ENCODE results near the gene PHKG1. TPM values are rescaled to one million over a fixed set of nuclear protein-coding genes. Genes with fewer than 3 reads are reported as not detected.
"Not testable (repeated sequence)": the region's sequence is repeated elsewhere in the genome, so short reads cannot be mapped to it uniquely, and the experiment has no call there.

Gene PHKG1
- total RNA-seq, 3 donors from 2014 or later: 2.6 to 4.3 (median 2.8) TPM

- intact Hi-C loops (cut with DNase I; ENCODE audit: low total_unique reads): no loop called here
- DNase-seq (ENCODE audit: low spot score in 2 of 2): peak; percentile 86 to 87
- Histone ChIP-seq H3K36me3 (no peaks in the 10 kb centered on the region), H3K4me3 (peak overlapping the region in 2 of 3 donors; percentile 1 to 17), H3K27ac (peak overlapping the region; percentile 92), H3K27me3 (no peaks in the 10 kb centered on the region), H3K9me3 (no peaks in the 10 kb centered on the region), H3K4me1 (peaks cover 7 to 22% of the 10 kb centered on the region in 2 donors)
- TF ChIP-seq CTCF (IDR thresholded peaks at IDR 0.05) (peak; percentile 73 to 84 (median 82)), POLR2A (IDR thresholded peaks at IDR 0.05) (no peak), POLR2AphosphoS5 (IDR thresholded peaks at IDR 0.05) (peak in 2 of 3 donors; percentile 26 to 55)
Observed at GRCh38 chr7:56079450-56080185, 13.1 kb downstream of the PHKG1 start.

- intact Hi-C loops (cut with DNase I; ENCODE audit: low total_unique reads): no loop called here
- no peaks in the 10 kb centered on the region for H3K27me3 ChIP-seq
- peaks cover 7 to 22% of the 10 kb centered on the region in 2 donors for H3K4me1 ChIP-seq
- no peak overlapping the region for H3K4me3 ChIP-seq
- no peaks in the 10 kb centered on the region for H3K36me3 ChIP-seq
- TF ChIP-seq POLR2AphosphoS5 (IDR thresholded peaks at IDR 0.05) (no peak), CTCF (IDR thresholded peaks at IDR 0.05) (no peak), POLR2A (IDR thresholded peaks at IDR 0.05) (no peak)
- H3K9me3 ChIP-seq: no peaks in the 10 kb centered on the region
- peak overlapping the region; percentile 92 for H3K27ac ChIP-seq
- no peak for DNase-seq (ENCODE audit: low spot score in 2 of 2)
Observed at GRCh38 chr7:56078196-56078595, 14.6 kb downstream of the PHKG1 start.

DNA sequence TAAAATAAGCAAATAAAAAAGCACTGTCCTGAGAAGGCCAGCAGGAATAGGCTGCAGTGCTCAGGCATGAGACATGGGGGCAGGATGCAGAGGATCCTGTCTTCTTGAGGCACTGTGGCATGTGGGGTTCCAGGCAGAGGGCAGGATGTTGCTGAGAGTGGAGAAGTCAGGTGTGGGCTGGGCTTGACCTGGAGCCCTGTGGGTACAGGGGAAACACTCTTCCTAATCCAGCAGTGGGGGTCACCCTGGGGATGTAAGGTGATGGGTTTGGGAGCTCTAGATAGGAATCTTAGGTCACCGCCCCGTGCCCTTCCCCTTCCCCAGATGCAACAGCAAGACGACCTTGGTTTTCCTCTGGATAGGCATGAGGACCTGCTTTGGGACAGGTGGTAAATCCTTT is 15.1 kb downstream of the PHKG1 start:
- H3K4me1 ChIP-seq: peaks cover 7 to 22% of the 10 kb centered on the region in 2 donors
- intact Hi-C loops (cut with DNase I; ENCODE audit: low total_unique reads): no loop called here
- H3K9me3 ChIP-seq: no peaks in the 10 kb centered on the region
- no peaks in the 10 kb centered on the region for H3K36me3 ChIP-seq
- DNase-seq (ENCODE audit: low spot score in 2 of 2): no peak
- H3K27ac ChIP-seq: peak overlapping the region; percentile 92
- TF ChIP-seq POLR2AphosphoS5 (IDR thresholded peaks at IDR 0.05): no peak
- TF ChIP-seq CTCF (IDR thresholded peaks at IDR 0.05): no peak
- no peak for TF ChIP-seq POLR2A (IDR thresholded peaks at IDR 0.05)
- no peak overlapping the region for H3K4me3 ChIP-seq
- no peaks in the 10 kb centered on the region for H3K27me3 ChIP-seq

DNA sequence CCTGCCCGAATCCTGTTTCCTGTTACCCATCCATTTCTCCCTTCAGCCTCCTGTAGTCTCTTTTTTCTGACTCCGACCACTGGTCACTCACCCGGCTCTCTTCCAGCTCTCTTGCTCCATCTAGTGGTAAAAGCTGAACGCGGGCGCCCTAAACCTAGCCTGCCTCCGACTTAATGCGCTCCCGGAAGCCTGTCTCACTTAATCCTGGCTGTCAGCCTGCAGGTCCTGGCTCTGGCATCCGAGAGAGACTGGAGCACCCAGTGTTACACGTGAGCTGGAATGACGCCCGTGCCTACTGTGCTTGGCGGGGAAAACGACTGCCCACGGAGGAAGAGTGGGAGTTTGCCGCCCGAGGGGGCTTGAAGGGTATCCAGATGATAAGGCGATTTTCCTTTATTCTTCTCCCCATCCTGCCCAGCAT is 18.4 kb downstream of the PHKG1 start:
- H3K27me3 ChIP-seq: no peaks in the 10 kb centered on the region
- intact Hi-C loops (cut with DNase I; ENCODE audit: low total_unique reads): no loop called here
- peak overlapping the region; percentile 74 to 80 for H3K27ac ChIP-seq
- no peak overlapping the region for H3K4me3 ChIP-seq
- DNase-seq (ENCODE audit: low spot score in 2 of 2): peak; percentile 92 to 94
- H3K4me1 ChIP-seq: peaks cover 3 to 9% of the 10 kb centered on the region in 2 donors
- H3K36me3 ChIP-seq: no peaks in the 10 kb centered on the region
- no peaks in the 10 kb centered on the region for H3K9me3 ChIP-seq
- TF ChIP-seq CTCF (IDR thresholded peaks at IDR 0.05): peak; percentile 66 to 93 (median 89)
- peak in 1 of 3 donors; percentile 28 for TF ChIP-seq POLR2AphosphoS5 (IDR thresholded peaks at IDR 0.05)
- TF ChIP-seq POLR2A (IDR thresholded peaks at IDR 0.05): no peak

DNA sequence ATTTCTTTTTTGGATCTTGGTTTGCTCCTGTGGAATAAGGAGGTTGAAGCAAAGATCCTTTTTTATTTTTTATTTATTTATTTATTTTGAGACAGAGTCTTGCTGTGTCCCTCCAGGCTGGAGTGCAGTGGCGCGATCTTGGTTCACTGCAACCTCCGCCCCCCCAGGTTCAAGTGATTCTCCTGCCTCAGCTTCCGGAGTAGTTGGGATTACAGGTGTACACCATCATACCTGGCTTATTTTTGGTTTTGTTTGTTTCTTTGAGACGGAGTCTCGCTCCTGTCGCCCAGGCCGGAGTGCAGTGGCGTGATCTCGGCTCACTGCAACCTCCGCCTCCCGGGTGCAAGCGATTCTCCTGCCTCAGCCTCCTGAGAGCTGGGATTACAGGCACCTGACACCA is 26.4 kb downstream of the PHKG1 start:
- H3K27ac ChIP-seq; H3K4me1 ChIP-seq; H3K4me3 ChIP-seq; DNase-seq (ENCODE audit: low spot score in 2 of 2); H3K27me3 ChIP-seq; H3K36me3 ChIP-seq; intact Hi-C loops (cut with DNase I; ENCODE audit: low total_unique reads); H3K9me3 ChIP-seq: not testable (repeated sequence)

All from breast epithelium (tissue), 4 donors.